ENCODE results near the gene FAM53B.
"Not testable (repeated sequence)": the region's sequence is repeated elsewhere in the genome, so short reads cannot be mapped to it uniquely, and the experiment has no call there.

Gene FAM53B, protein sequence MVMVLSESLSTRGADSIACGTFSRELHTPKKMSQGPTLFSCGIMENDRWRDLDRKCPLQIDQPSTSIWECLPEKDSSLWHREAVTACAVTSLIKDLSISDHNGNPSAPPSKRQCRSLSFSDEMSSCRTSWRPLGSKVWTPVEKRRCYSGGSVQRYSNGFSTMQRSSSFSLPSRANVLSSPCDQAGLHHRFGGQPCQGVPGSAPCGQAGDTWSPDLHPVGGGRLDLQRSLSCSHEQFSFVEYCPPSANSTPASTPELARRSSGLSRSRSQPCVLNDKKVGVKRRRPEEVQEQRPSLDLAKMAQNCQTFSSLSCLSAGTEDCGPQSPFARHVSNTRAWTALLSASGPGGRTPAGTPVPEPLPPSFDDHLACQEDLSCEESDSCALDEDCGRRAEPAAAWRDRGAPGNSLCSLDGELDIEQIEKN

DNA sequence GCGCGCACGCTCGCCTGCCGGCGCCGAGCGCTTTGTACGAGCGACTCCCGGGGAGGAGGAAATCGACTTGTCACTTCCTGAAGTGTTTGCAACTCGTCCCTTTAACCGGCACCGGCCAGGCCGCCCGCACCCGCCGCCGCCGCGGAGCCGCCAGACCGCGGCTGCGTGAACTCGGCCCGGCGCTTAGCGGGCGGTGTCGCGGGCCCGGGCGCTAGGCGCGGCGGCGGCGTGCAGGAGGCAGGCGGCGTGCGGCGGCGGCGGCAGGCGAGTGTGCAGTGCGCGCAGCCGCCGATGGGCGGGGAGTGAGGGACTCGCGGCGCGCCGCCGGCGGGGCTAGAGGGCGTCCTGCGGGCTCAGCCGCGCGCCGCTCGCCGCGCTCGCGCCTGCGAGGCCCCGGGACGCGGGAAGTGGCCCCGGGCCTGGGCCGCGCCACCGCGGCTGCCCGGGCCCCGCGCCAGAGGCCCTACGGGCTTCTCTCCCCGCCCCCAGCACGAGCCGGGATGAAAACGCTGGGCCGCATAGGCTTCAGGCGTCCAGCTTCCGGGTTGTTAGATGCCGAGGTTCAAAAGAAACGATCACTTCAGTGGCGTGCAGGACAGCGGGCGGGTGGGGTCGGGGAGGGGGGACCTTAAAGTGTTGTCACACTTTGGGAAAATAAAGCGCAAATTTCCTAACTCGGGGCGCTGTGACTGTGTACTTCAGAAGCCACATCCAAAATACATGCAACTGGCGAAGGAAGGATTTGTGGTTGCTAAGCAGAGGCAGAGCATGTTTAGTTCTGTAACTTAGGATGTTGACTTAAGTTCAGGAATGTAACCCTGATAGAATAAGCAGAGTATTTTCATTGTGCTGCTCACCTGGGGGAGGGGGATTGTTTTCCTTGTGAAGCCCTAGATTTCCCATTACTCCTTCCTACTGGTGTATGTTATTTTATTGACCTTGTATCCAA, at the start of gene FAM53B:
Gene FAM53B, minus strand, starts transcription at position 277 of the 949 bp plus-strand sequence. CDS start 37,665 bp downstream, outside the sequence.
- Mint-ChIP-seq H3K9me3 (no peaks in the 10 kb centered on the region), H3K27ac (peak within 1 kb of the TSS; percentile 90), H3K4me3 (peak within 1 kb of the TSS; percentile 89), H3K4me1 (peaks cover 50% of the 10 kb centered on the region), H3K36me3 (peaks cover 57% of the 10 kb centered on the region)
- peak; percentile 63 to 84 for DNase-seq (ENCODE audit: low spot score in 2 of 2)
- ATAC-seq, result peak; percentile 85

DNA sequence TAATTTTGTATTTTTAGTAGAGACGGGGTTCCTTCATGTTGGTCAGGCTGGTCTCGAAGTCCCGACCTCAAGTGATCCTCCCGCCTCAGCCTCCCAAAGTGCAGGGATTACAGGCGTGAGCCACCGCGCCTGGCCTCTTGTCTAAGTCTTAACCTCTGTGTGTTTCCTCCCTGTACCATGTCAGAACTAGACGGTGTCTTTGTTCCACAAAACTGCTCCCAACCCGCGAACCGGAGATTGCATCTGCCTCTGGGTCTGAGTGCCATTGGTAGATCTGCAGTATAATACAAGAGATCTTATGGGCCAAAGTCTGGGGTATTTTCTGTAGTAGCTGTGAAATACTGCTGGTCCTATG, 48.8 kb upstream of the FAM53B start:
- Mint-ChIP-seq H3K9me3 (no peaks in the 10 kb centered on the region), H3K4me3 (peak overlapping the region; percentile 92), H3K27ac (peak overlapping the region; percentile 99), H3K36me3 (peaks cover 20% of the 10 kb centered on the region), H3K4me1 (peaks cover 25% of the 10 kb centered on the region)
- no peak for ATAC-seq
- no peak for DNase-seq (ENCODE audit: low spot score in 2 of 2)

DNA sequence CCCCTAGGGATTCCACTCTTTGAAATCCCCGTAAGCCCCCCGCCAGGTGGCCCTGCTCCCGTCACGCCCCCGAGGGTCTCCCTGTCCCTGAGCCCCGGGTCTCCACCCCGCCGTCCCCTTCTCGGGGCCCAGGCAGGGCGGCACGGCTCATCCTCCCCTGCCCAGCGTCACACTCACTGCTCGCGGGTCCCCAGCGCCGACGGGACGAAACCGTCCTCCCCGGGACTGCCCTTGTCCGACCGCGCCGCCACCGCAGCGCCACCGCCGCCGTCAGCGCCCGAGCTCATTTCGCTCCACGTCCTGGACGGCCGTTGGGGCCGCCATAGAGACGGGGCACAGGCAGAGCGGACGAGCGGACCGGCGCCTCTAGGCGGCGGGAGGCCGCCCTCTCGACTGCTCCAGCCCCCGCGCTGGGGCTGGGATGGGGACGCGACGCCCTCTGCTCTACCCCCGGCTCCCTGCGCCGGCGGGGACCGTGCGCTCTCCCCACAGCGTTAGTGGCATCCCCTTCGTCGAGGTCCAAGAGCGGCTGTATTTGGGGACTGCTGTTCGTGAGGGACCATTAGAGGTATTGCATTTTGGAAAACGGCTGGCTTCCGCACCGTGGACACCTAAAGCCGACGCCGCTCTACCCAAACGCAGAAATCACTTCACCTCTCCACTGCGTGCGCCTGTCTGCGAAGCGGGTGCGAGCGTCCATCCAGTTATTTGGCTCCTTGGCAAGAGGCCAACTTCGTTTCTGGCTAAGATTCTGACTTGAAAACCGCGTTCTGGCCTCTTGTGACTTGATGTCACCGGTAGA, 47.6 kb upstream of the FAM53B start, which contains the start of gene EEF1AKMT2:
Gene EEF1AKMT2, minus strand, starts transcription at position 341 of the 802 bp plus-strand sequence. Its CDS starts 54 bp downstream, at position 287.
- H3K27ac Mint-ChIP-seq, result peak within 1 kb of the TSS; percentile 99
- H3K4me1 Mint-ChIP-seq, result peaks cover 25% of the 10 kb centered on the region
- ATAC-seq (peak; percentile 99), DNase-seq (ENCODE audit: low spot score in 2 of 2) (peak; percentile 84 to 93)
- H3K9me3 Mint-ChIP-seq, result no peaks in the 10 kb centered on the region
- H3K36me3 Mint-ChIP-seq, result peaks cover 33% of the 10 kb centered on the region
- peak within 1 kb of the TSS; percentile 92 for H3K4me3 Mint-ChIP-seq

DNA sequence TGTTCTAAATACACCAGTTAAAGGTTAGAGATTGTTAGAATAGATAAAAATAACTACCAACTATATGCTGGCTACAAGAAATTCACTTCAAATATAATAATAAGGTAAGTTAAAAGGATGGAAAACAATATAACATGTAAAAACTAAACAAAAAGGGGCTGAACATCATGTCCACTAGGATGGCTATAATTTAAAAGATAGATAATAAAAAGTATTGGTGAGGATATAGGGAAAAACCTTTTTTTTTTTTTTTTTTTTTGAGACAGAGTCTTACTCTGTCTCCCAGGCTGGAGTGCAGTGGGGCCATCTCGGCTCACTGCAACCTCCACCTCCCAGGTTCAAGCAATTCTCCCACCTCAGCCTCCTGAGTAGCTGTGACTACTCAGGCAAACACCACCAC, 38.7 kb upstream of the FAM53B start:
- peaks cover 98% of the 10 kb centered on the region for H3K36me3 Mint-ChIP-seq
- DNase-seq (ENCODE audit: low spot score in 2 of 2); H3K27ac Mint-ChIP-seq; H3K4me1 Mint-ChIP-seq; H3K4me3 Mint-ChIP-seq; ATAC-seq; H3K9me3 Mint-ChIP-seq: not testable (repeated sequence)

DNA sequence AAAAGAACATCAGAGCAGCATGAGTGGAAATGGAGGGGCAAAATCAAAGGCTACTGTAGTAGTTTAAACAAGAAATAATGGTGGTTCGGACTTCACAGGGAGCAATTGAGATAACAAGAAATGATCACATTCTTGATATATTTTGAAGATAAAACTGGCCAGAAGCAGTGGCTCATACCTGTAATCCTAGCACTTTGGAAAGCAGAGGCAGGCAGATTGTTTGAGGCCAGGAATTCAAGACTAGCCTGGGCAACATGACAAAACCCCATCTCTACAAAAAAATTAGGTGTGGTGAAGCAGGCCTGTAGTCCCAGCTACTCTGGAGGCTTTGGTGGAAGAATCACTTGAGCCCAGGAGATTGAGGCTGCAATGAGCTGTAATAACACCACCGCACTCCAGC, 24.6 kb upstream of the FAM53B start:
- no peaks in the 10 kb centered on the region for H3K9me3 Mint-ChIP-seq
- DNase-seq (ENCODE audit: low spot score in 2 of 2) (no peak), ATAC-seq (no peak)
- H3K4me1 Mint-ChIP-seq, result peaks cover 6% of the 10 kb centered on the region
- H3K36me3 Mint-ChIP-seq, result peaks cover 77% of the 10 kb centered on the region
- no peak overlapping the region for H3K4me3 Mint-ChIP-seq
- H3K27ac Mint-ChIP-seq, result no peak overlapping the region

DNA sequence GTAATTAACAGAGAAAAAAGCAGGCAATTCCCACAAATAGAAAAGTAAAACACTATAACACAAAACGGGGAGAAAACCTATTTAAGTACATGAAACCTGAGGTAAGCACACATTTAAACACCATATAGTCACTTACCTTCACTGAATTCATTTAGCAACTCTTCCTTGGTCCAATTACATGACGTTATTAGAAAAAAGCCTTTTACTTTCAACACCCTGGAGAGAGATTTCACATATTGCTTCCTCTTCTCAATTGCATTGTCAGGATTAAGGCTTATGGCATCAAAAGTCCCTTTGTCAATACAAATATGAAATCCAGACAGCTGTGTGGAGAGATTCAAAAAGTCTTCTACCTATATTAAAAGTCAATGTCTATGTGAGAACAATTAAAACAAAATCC, 21.1 kb upstream of the FAM53B start:
- Mint-ChIP-seq H3K4me3 (no peak overlapping the region), H3K36me3 (peaks cover 82% of the 10 kb centered on the region)

DNA sequence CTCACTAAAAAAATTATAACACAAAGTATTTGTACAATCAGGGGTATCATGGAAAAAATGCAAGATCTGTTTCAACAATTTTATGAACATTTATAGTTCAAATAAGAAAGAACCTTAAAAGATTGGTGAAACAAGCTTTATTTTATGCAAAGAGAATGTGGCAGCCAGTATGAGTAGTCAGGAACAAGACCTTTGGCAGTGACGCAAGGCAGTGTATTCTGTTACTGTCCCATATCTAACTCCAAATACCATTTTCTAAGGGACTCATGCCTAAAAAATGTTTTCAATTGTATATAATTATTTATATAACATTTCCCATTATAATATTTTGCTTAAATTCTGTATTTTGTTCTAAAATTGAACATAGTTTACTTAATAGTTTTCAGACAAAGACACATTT, 19.1 kb upstream of the FAM53B start:
- Mint-ChIP-seq H3K36me3 (peaks cover 86% of the 10 kb centered on the region), H3K4me3 (no peak overlapping the region), H3K27ac (no peak overlapping the region), H3K9me3 (no peaks in the 10 kb centered on the region), H3K4me1 (no peaks in the 10 kb centered on the region)
- ATAC-seq (no peak), DNase-seq (ENCODE audit: low spot score in 2 of 2) (no peak)

More for the DNA sequence above, 21.1 kb upstream of the FAM53B start:
- no peak for ATAC-seq
- no peaks in the 10 kb centered on the region for H3K4me1 Mint-ChIP-seq
- no peaks in the 10 kb centered on the region for H3K9me3 Mint-ChIP-seq
- H3K27ac Mint-ChIP-seq, result no peak overlapping the region
- DNase-seq (ENCODE audit: low spot score in 2 of 2), result no peak

DNA sequence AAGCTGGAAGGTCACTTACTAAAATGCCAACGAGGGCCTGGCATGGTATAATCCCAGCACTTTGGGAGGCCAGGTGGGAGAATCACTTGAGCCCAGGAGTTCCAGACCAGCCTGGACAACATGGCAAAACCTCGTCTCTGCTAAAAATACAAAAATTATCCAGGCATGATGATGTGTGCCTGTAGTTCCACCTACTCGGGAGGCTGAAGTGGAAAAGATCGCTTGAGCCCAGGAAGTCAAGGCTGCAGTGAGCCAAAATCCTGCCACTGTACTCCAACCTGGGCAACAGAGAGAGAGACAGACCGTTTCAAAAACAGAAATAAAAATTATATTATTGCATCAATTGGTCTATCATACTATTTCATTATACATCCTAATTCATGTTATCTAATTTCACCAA, 18.1 kb upstream of the FAM53B start:
- DNase-seq (ENCODE audit: low spot score in 2 of 2) (no peak), ATAC-seq (no peak)
- Mint-ChIP-seq H3K36me3 (peaks cover 82% of the 10 kb centered on the region), H3K27ac (no peak overlapping the region), H3K4me1 (no peaks in the 10 kb centered on the region), H3K9me3 (no peaks in the 10 kb centered on the region), H3K4me3 (no peak overlapping the region)

DNA sequence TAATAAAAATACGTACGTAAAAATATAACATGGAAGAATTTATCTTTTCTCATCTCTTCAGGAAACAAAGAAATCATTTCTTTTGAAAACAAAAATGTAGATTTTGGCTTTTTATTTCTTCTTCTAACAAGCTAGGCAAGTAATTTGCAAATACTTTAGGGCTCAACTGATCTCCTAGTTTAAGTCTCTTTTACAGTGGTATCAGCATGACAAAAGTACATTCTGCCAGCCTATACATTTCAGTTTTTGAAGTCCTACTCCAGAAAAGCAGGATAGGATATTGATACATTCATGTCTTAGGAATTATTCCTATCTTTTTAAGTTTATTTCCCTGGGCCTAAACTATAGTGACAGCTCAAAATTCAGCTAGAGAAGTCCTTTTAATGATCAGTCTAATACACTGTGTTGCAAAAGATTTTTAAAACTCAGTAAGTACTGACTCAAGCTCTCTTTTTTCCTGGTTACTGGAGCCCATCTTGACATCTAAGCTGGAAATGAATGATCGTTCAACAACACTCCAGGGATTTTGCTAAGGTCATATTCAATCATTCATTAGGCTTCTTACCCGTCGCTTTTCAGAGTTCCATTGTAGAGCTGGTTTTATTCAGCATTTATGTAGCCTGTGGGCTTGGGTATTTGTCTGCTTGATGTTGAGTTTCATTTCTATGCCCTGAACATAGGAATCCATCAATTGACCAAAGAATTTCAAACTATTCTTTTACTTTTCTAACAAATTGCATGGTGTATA, 12.2 kb upstream of the FAM53B start:
- Mint-ChIP-seq H3K27ac (no peak overlapping the region), H3K4me3 (no peak overlapping the region), H3K4me1 (no peaks in the 10 kb centered on the region), H3K36me3 (peaks cover 70% of the 10 kb centered on the region), H3K9me3 (no peaks in the 10 kb centered on the region)
- DNase-seq (ENCODE audit: low spot score in 2 of 2) (no peak), ATAC-seq (no peak)

DNA sequence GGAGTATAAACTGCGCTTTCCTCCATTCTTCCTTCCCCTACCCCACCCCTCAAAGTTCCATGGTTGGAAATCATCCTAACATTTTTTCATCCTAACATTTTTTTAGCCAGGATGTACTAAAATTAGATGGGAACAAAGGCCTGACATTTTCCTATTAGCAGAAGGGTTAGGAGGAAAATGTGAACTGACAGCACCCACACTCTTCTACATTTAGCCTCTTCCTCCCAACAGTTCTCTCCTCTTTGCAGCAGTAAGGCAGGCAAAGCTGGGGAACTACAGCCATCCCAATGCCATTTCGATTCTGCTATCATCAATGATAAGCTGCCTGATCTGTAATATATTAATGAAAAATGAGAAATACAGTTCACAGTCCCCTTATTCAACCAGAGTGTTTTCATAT, 11.4 kb upstream of the FAM53B start:
- Mint-ChIP-seq H3K9me3 (no peaks in the 10 kb centered on the region), H3K36me3 (peaks cover 70% of the 10 kb centered on the region), H3K4me1 (no peaks in the 10 kb centered on the region), H3K4me3 (no peak overlapping the region), H3K27ac (no peak overlapping the region)
- DNase-seq (ENCODE audit: low spot score in 2 of 2), result no peak
- no peak for ATAC-seq

DNA sequence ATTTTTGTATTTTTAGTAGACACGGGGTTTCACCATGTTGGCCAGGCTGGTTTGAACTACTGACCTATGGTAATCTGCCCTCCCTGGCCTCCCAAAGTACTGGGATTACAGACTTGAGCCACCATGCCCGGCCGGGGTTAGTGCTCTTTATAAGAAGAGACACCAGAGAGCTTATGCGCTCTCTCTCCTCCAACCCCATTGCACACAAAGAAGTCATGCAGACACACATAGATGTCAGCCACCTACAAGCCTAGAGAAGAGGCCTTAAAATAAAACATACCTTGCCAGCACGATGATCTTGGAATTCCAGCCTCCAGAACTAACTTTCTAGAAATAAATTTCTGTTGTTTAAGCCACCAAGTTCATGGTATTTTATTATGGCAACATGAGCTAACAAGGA, 10.0 kb upstream of the FAM53B start:
- H3K4me1 Mint-ChIP-seq, result peaks cover 4% of the 10 kb centered on the region
- peaks cover 58% of the 10 kb centered on the region for H3K36me3 Mint-ChIP-seq
- H3K9me3 Mint-ChIP-seq, result no peaks in the 10 kb centered on the region
- DNase-seq (ENCODE audit: low spot score in 2 of 2) (no peak), ATAC-seq (no peak)
- no peak overlapping the region for H3K27ac Mint-ChIP-seq
- H3K4me3 Mint-ChIP-seq, result no peak overlapping the region

DNA sequence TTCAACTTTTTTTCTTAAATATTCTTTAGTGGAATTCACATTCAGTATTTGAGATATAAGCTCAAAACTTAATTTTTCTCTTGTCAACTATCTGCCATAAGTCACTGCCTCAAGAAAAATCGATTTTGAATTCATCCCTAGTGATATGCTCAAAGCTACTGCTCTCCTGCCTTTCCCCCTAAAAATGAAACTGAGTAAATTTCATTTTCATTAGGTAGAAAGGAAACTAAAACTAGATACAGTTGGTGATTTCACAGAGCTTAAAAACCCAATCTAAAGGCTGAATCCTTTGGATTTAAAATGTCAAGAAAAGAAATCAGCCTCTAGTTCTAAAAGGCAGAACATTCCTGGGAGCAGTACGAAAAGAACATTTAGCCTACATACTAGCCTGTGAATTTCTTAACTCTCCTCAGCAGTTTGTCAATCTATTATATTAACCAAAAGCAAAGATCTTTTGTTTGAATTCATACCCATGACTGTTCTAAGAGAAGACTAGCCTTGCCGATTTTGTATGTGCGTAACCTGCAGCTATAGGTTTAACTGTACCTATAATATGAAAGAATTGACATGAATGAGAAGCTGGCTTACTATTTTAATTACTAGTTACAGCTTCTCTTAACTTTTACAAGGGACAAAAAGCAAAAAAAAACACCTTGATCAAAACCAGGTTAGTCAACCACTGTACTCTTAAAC, 4.9 kb upstream of the FAM53B start:
- no peak overlapping the region for H3K4me3 Mint-ChIP-seq
- no peaks in the 10 kb centered on the region for H3K9me3 Mint-ChIP-seq
- H3K27ac Mint-ChIP-seq, result peak overlapping the region; percentile 68
- peaks cover 17% of the 10 kb centered on the region for H3K4me1 Mint-ChIP-seq
- H3K36me3 Mint-ChIP-seq, result peaks cover 40% of the 10 kb centered on the region
- ATAC-seq (no peak), DNase-seq (ENCODE audit: low spot score in 2 of 2) (no peak)

DNA sequence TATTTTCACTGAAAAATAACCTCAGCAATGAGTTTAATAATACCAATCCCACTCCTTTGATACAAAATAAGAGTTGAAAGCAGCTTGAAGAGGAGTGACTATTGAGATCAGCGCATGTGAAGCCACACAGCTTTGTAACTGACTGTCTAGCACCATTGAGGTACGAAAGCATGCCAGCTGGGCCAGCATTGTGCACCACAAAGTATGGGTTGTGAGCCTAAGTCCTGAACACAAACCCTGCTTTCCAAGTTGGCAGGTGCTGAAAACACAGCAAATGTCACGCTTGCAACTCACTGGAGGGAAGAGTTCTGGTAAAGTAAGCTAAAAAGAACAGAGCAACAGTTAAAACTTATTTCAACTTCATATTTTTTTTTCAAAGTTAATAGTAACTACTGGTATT, 4.0 kb upstream of the FAM53B start:
- peaks cover 17% of the 10 kb centered on the region for H3K4me1 Mint-ChIP-seq
- ATAC-seq, result no peak
- H3K27ac Mint-ChIP-seq, result no peak overlapping the region
- H3K36me3 Mint-ChIP-seq, result peaks cover 44% of the 10 kb centered on the region
- H3K9me3 Mint-ChIP-seq, result no peaks in the 10 kb centered on the region
- H3K4me3 Mint-ChIP-seq, result no peak overlapping the region
- no peak for DNase-seq (ENCODE audit: low spot score in 2 of 2)

DNA sequence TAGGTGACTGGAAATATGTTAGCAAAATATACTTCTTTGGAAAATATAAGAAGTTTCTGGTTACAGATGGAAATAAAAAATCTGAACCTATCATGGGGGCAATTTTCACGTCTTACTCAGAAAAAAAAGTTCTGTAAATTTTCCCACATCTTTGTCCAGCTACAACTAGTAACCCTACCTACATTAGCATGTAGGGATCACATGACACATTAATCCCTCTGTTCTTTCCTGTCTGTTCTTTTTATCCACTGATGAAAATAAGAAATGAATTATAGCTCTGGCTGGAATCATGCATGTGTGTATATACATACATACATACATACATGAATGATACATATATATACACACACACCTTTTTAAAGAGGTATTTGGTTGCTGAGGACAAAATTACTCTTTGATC, 3.6 kb upstream of the FAM53B start:
- Mint-ChIP-seq H3K9me3 (no peaks in the 10 kb centered on the region), H3K27ac (no peak overlapping the region), H3K4me3 (no peak overlapping the region), H3K4me1 (peaks cover 21% of the 10 kb centered on the region), H3K36me3 (peaks cover 45% of the 10 kb centered on the region)
- ATAC-seq, result no peak
- no peak for DNase-seq (ENCODE audit: low spot score in 2 of 2)

Measured in stimulated activated effector memory CD8-positive, alpha-beta T cell treated with anti-CD3 and anti-CD28 coated beads, Interleukin-12 subunit alpha, Interleukin-12 subunit beta, amount 100 ng/mL, for 72 hours (primary cell).